ENCODE measurements around the gene ACAP1.

Gene ACAP1, protein sequence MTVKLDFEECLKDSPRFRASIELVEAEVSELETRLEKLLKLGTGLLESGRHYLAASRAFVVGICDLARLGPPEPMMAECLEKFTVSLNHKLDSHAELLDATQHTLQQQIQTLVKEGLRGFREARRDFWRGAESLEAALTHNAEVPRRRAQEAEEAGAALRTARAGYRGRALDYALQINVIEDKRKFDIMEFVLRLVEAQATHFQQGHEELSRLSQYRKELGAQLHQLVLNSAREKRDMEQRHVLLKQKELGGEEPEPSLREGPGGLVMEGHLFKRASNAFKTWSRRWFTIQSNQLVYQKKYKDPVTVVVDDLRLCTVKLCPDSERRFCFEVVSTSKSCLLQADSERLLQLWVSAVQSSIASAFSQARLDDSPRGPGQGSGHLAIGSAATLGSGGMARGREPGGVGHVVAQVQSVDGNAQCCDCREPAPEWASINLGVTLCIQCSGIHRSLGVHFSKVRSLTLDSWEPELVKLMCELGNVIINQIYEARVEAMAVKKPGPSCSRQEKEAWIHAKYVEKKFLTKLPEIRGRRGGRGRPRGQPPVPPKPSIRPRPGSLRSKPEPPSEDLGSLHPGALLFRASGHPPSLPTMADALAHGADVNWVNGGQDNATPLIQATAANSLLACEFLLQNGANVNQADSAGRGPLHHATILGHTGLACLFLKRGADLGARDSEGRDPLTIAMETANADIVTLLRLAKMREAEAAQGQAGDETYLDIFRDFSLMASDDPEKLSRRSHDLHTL

DNA sequence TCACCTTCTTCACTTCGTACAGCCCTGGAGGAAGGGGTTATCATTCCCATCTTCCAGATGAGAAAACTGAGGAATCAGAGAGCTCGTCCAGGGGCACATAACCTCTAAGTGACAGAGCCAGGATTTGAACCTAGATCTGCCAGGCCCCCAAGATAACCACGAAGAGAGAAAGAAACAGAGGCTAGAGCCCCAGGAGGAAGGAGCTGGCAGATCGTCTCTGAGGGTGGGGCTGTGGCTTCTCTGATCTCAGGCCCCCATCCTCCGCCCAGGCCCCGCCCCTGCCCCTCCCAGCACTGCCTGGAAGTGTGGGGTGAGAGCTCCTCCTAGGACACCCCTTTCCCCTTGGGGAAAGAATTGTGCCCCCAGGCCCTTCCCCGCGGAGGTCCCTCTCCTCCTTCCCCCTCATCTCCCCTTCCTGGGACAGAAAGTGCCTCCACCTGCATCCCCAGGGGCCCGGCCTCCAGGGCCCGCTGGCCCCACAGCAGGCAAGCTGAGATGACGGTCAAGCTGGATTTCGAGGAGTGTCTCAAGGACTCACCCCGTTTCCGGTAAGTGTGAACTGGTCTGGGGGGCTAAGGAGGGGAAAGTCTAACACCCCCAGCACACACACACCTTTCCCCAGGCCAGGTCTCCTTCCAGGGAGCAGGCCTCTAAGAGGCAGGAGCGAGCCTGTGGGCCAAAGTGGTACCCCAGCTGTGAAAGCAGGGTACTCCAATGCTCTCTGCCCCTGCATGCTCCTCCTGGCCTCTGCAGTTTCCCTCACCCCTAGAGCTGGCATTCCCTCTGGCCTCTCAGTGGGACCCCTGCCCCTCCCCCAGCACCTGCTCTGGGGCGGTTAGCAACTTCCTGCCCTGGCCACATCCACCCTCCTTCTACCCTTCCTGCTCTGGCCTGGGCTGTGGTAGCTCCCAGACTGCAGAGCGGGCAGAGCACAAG is at the start of gene ACAP1:
Gene ACAP1 (plus strand): TSS at position 290 of the 936 bp plus-strand sequence. CDS start 206 bp downstream, at position 496.
- Histone ChIP-seq H3K27me3 (ENCODE audit: low read depth) (no peaks in the 10 kb centered on the region; the same call in 1 of the 2 replicates), H3K4me1 (no peaks in the 10 kb centered on the region), H3K36me3 (replicated peaks) (no peaks in the 10 kb centered on the region), H3K9me3 (no peaks in the 10 kb centered on the region), H3K4me3 (no peak within 1 kb of the TSS)
- in situ Hi-C loops (cut with MboI; ENCODE audit: low sequenced_read_pairs), result no loop called here
- DNase-seq (ENCODE audit: low spot score in 2 of 2), result no peak

DNA sequence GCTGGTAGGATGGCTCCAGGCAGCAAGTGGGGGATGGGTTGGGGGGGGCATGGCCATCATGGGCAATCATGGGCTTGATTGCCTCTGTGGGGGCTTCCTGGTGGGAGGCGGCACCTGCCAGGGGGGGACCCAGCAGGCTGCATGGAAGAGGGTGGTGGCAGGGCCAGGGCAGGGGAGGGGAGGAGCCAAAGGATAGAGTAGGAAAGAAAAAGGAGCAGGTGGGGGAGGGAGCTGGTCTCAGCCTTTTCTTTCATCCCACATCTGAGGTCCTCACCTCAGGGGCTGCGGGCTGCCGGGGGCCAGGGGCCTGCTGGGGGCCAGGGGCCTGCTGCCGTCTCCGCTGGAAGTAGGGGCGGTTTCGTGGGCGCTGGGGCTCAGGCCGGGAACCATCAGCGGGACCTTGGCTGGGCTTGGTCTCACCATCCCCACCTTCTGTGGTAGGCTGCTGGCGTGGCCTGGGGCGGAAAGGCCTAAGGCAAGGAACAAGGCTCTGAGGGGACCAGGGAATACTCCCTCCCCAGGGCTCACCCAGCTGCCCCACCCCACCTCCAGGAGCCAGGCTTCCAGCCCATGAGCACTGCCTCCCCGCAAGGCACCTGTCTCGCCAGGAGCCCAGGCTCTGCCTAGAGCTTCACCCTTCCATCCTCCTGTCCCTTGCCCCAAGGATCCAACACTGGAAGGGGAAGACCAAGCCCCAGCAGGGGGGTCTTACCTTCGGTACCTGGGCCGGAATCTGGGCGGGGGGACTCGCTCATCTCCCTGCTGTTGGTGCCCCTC is 46.9 kb upstream of the ACAP1 start:
- no peak overlapping the region for H3K4me3 ChIP-seq
- no peaks in the 10 kb centered on the region; the same call in 1 of the 2 replicates for H3K36me3 ChIP-seq (replicated peaks)
- no peak for DNase-seq (ENCODE audit: low spot score in 2 of 2)
- in situ Hi-C loops (cut with MboI; ENCODE audit: low sequenced_read_pairs), result no loop called here
- H3K27me3 ChIP-seq (ENCODE audit: low read depth), result peaks cover 6% of the 10 kb centered on the region
- H3K9me3 ChIP-seq, result no peaks in the 10 kb centered on the region
- H3K4me1 ChIP-seq, result peaks cover 8% of the 10 kb centered on the region; the same call in 1 of the 2 replicates

DNA sequence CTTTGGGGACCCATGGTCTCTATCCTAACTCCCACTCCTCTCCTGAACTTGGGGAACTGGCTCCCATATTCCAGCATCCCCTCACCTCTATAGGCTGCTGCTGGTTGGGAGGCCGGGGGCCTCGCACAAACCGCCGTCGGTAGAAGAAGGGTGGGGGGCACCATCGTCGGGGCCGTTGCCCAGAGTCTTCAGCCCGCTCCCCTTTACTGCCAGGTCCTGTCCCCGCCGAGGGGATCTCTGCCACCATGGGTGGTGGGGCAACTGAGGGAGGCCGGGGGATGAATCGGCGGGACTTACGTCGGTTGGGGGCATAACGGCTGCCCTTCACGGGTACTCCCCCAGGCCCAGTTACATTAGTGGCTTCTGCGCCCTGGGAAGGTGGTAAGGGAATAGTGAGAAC is 46.2 kb upstream of the ACAP1 start:
- Histone ChIP-seq H3K9me3 (no peaks in the 10 kb centered on the region), H3K27me3 (ENCODE audit: low read depth) (peaks cover 6% of the 10 kb centered on the region), H3K36me3 (replicated peaks) (no peaks in the 10 kb centered on the region; the same call in 1 of the 2 replicates), H3K4me1 (peaks cover 11% of the 10 kb centered on the region), H3K4me3 (no peak overlapping the region)
- in situ Hi-C loops (cut with MboI; ENCODE audit: low sequenced_read_pairs), result no loop called here
- no peak for DNase-seq (ENCODE audit: low spot score in 2 of 2)

DNA sequence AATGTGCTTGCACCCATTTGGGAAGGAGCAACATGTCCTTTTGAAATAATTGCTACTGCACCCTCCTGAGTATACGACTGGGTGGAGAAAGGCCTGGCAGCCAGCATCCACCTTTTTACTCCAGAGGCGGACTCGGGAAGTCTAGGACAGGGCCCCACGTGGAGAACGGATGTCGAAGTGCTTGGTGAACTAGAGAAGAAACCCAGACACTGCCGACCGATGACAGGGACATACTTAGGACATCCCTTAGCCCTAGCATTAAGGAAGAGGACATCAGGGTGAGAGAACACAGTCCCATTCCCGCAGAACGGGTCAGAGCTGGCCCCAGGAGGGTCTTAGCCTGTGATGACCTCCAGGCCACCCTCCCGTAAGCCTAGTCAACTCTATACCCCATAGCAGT is 45.6 kb upstream of the ACAP1 start:
- H3K36me3 ChIP-seq (replicated peaks), result no peaks in the 10 kb centered on the region; the same call in 1 of the 2 replicates
- no peak for DNase-seq (ENCODE audit: low spot score in 2 of 2)
- H3K4me1 ChIP-seq, result peaks cover 11% of the 10 kb centered on the region
- no peak overlapping the region for H3K4me3 ChIP-seq
- no peaks in the 10 kb centered on the region for H3K9me3 ChIP-seq
- in situ Hi-C loops (cut with MboI; ENCODE audit: low sequenced_read_pairs), result no loop called here
- H3K27me3 ChIP-seq (ENCODE audit: low read depth), result peaks cover 6% of the 10 kb centered on the region

DNA sequence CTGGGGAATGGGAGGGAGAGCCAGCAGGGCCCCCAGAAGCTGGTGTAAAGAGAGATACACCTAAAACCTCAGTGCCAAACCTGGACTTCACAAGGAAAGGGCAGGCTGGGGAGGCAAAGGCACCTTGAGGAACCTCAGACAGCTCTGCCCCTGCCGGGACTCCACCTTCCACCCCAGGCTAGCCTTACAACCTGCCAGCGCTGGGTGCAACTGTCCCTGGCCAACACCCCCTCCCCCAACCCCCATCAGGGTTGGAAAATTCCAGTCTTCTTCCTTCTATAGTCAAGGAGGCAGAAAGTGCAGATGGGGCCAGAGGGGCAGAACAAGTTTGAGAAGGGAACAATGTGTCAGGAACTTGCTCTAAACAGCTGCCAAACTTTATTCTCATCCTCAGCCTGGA is 44.1 kb upstream of the ACAP1 start:
- no peak overlapping the region for H3K4me3 ChIP-seq
- H3K4me1 ChIP-seq, result peaks cover 14% of the 10 kb centered on the region
- DNase-seq (ENCODE audit: low spot score in 2 of 2), result no peak
- peaks cover 6% of the 10 kb centered on the region for H3K27me3 ChIP-seq (ENCODE audit: low read depth)
- in situ Hi-C loops (cut with MboI; ENCODE audit: low sequenced_read_pairs), result no loop called here
- H3K9me3 ChIP-seq, result no peaks in the 10 kb centered on the region
- H3K36me3 ChIP-seq (replicated peaks), result no peaks in the 10 kb centered on the region

DNA sequence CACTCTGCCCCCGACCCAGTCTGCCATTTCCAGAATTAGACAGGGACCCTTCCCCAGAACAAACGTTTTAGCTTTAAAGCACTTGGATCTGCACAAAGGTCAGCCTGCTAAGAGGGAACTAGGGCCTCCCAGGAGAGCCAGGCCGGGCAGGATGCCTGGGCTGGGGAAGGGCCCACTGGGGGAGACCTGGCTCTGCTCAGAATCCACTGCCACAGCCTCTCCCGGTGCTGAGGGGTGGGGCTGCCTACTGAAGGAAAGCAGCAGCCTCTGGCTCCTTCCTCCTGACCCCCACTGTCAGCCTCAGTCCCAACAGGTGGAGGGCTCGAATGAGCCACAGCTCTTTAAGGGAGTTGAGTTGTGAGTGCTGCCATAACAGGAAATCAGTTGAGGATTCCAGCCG is 43.6 kb upstream of the ACAP1 start:
- in situ Hi-C loops (cut with MboI; ENCODE audit: low sequenced_read_pairs), result no loop called here
- peaks cover 6% of the 10 kb centered on the region for H3K27me3 ChIP-seq (ENCODE audit: low read depth)
- no peaks in the 10 kb centered on the region for H3K9me3 ChIP-seq
- no peaks in the 10 kb centered on the region for H3K36me3 ChIP-seq (replicated peaks)
- H3K4me3 ChIP-seq, result no peak overlapping the region
- H3K4me1 ChIP-seq, result peaks cover 14% of the 10 kb centered on the region
- DNase-seq (ENCODE audit: low spot score in 2 of 2), result no peak

DNA sequence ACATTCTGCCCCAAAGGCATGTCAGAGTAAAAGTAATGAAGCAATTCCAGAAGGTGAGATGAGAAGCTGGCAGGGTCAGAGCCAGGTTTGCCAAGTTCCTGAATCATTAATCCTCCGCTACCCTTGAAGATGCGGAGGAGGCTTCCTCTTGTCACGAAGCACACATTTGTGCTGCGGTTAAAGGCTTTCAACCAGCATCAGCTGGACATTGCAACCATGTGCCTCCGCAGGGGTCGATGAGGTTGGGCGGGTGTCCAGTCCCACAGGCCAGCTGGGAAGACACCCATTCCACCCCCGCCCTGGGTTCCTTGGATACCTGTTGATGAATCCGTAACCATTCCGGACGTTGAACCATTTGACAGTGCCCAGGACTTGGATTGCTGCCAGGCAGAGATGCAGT is 43.2 kb upstream of the ACAP1 start:
- in situ Hi-C loops (cut with MboI; ENCODE audit: low sequenced_read_pairs), result no loop called here
- Histone ChIP-seq H3K36me3 (replicated peaks) (no peaks in the 10 kb centered on the region), H3K4me3 (no peak overlapping the region), H3K4me1 (peaks cover 14% of the 10 kb centered on the region), H3K9me3 (no peaks in the 10 kb centered on the region), H3K27me3 (ENCODE audit: low read depth) (peaks cover 6% of the 10 kb centered on the region)
- DNase-seq (ENCODE audit: low spot score in 2 of 2), result no peak

DNA sequence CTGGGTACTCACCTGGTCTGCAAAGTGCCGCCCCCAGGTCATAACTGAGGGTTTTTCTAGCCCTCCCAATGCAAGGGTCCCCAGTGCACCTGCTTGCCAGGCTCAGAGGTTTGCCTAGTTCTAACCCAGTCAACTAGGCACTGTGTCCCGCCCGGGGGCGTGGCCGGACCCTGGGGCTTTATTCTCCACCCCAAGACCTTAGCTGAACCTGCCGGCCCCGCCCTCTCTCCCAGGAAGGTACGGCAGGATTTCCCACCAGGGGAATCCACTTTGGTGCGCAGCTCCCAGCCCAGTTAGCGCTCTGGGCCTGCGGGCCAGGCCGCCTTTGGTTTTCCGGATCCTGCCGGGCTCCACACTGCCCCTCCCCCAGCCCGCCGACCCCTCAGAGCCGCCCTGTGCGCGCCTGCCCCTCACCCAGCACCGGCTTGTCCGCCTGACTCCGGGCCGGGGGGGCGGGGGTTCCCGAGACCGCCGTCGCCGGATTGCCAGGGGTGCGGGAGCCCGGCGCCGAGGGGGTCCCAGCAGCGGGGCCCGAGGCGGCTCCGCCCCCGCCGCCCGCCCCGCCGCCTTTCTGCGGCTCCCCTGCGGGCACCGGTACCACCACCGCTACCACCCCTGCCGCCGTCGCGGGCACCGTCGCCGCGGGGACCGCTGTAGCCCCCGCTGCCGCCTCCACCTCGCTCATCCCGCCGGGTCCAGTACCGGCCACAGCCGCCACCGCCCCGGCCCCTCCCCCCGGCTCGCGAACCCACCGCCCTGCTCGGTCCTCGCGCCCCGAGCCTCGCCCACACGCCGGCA is 42.3 kb upstream of the ACAP1 start:
- in situ Hi-C loops (cut with MboI; ENCODE audit: low sequenced_read_pairs), result no loop called here
- Histone ChIP-seq H3K27me3 (ENCODE audit: low read depth) (peaks cover 6% of the 10 kb centered on the region), H3K36me3 (replicated peaks) (no peaks in the 10 kb centered on the region), H3K4me1 (peaks cover 14% of the 10 kb centered on the region), H3K4me3 (peak overlapping the region; percentile 14), H3K9me3 (no peaks in the 10 kb centered on the region)
- peak in 1 of 2 experiments; percentile 85 for DNase-seq (ENCODE audit: low spot score in 2 of 2)

DNA sequence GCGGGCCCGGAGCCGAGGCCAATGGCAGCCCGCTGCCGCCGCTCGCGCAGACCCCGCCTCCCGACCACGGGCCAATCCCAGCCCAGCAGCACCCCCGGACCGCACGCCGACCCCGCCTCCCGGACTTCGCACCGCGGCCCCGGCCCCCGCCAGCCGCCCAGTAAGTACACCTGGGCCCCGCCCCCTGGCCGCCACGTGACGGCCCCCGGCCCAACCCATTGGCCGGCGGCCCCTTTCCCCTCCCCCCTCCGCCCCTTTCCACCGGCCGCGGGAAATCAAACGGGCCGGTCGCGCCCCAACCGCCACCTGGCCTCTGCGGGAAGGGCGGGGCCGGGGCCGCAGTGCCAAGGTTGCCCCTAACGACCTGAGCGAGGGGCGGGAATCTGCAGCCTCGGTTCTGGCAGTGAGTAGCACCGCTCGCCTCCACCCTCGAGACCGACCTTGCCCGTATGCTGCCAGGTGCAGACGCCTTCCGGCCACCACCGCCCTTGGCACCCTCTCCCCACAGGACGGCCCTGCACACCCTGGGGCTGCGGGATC is 41.6 kb upstream of the ACAP1 start, which contains the start of gene YBX2:
Gene YBX2 (minus strand): TSS at position 26 of the 540 bp plus-strand sequence. CDS start 139 bp downstream, outside the sequence.
- in situ Hi-C loops (cut with MboI; ENCODE audit: low sequenced_read_pairs), result no loop called here
- Histone ChIP-seq H3K4me3 (peak within 1 kb of the TSS; percentile 14), H3K27me3 (ENCODE audit: low read depth) (peaks cover 6% of the 10 kb centered on the region), H3K4me1 (peaks cover 14% of the 10 kb centered on the region), H3K36me3 (replicated peaks) (no peaks in the 10 kb centered on the region), H3K9me3 (no peaks in the 10 kb centered on the region)
- DNase-seq (ENCODE audit: low spot score in 2 of 2), result peak; percentile 84 to 95

DNA sequence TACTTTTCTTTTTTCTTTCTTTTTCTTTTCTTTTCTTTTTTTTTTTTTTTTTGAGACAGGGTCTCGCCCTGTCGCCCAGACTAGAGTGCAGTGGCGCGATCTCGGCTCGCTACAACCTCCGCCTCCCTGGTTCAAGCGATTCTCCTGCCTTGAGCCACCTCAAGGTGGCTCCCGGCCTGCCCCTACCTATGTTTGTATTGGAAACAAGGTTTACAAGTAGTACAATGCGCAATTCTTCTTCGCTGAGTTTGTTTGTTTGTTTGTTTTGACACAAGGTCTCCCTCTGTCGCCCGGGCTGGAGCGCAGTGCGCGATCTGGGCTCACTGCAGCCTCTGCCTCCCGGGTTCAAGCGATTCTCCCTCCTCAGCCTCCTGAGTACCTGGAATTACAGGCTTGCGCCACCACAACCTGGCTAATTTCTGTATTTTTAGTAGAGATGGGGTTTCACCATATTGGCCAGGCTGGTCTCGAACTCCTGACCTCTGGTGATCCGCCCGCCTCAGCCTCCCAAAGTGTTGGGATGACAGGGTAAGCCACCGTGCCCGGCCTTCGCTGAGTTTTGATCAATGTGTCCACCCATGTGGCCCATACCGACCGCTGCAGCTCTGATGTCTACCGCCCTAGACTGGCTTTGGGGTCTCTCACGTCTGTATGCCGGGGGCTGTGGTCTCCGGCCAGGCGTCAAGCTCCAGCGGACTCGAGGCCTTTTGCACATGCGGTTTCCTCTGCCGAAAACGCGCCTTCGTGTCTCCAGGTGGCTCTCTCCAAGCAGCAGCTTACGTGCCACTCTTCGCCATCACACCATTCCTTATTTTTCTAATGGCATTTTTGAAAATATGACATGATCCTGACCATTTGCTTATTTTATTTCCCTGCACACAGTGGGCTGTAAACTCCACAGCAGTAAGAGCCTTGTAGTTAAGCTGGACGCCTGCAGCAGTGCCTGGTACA is 40.8 kb upstream of the ACAP1 start:
- in situ Hi-C loops (cut with MboI; ENCODE audit: low sequenced_read_pairs), result no loop called here
- peaks cover 14% of the 10 kb centered on the region for H3K4me1 ChIP-seq
- H3K36me3 ChIP-seq (replicated peaks), result no peaks in the 10 kb centered on the region
- H3K27me3 ChIP-seq (ENCODE audit: low read depth), result peaks cover 6% of the 10 kb centered on the region
- H3K9me3 ChIP-seq, result no peaks in the 10 kb centered on the region
- no peak for DNase-seq (ENCODE audit: low spot score in 2 of 2)
- H3K4me3 ChIP-seq, result no peak overlapping the region

DNA sequence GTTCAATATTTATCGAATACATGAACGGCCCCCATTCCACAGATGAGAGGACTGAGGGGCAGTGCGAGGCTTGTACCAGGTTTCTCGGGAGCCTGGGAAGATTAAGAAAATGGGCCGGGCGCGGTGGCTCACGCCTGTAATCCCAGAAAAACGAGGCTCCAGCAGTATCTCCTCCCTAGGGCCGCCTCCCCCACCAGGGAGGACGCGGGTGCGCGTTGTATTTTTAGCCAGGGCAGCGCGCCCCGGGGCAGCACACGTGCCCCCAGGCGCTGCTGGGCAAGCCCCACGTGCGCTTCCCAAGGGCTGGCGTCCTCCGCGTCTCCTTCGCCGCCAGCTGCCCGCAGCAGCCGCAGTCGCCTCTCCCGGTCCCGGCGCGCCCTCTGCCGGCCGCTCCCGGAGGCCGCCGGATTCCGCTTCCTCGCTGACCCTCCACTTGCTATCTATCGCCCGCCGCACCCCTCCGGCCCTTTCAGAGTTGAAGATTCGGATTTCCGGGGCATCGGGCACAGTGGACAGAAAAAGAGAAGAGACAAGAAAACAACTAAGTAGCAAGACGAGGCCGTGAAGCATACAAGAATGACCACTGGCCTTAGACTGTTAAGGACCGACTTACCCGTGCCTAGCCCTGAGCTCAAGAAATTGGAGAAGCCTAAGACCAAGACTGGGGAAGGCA is 40.0 kb upstream of the ACAP1 start:
- peaks cover 14% of the 10 kb centered on the region for H3K4me1 ChIP-seq
- H3K36me3 ChIP-seq (replicated peaks), result no peaks in the 10 kb centered on the region
- DNase-seq (ENCODE audit: low spot score in 2 of 2), result peak; percentile 70 to 90
- in situ Hi-C loops (cut with MboI; ENCODE audit: low sequenced_read_pairs), result no loop called here
- no peak overlapping the region for H3K4me3 ChIP-seq
- H3K9me3 ChIP-seq, result no peaks in the 10 kb centered on the region
- peaks cover 6% of the 10 kb centered on the region for H3K27me3 ChIP-seq (ENCODE audit: low read depth)

All from HAP-1 (cell line).